HG03066 (cell line): ENCODE results near the gene SETD6.

Source experiments
- ATAC-seq: cut with Tn5 transposase; IDR thresholded peaks from one replicate; pipeline ENCODE4 v1.9.1; 2021; ENCODE audit warnings: low read depth; ENCODE audit not compliant: unreplicated experiment

SETD6 gene

DNA sequence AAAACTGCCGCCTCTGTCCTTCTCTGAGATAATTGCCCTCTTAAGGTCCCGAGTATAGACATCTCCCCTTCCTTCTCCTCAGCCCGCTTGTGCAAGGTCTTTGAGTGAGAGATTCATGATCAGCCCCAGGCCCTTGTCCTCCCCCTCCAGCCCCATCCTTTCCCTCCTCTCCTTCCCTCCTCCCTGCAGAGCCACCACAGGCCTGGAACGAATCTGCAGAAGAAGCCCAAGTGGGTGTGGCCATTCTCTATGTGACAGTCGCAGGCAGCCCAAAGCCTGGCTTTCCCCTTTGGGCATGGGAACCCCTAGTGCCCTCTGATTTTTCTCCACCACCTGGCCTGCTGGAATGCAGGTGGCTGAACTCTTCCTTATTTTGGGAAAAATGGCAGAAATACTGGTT lies 22.6 kb upstream of the SETD6 start:
- no peak for ATAC-seq

DNA sequence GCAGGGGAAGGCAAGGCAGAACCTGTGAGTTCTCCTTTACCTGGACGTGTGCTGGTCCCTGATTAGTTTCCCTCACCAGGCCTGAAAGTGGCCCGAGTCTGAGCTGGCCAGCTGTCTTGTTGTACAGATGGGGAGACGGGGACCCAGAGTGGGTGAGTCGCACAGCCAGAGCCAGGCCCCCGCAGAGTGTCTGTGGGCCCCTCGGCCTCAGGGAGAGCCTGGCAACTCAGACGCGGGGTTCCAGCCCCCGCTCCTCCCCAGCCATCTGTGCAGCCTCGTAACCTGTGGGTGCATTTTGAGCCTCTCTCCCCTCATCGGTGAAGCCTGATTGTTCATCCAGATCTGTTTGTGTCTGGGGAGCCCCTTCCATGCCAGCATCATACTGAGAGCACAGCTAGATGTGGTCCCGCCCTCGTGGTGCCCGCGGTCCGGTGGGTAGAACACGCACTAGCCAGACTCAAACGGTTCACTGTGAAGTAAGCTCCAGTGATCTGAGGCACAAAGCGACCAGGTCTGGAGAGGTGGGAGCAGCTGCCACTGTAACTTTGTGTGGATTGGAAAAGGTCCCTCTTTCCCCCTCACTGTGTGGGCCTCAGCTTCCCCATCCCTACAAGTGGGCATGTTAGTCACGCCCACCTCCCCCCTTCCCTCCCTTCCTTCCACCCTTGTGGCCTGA lies 21.4 kb upstream of the SETD6 start:
- no peak for ATAC-seq

DNA sequence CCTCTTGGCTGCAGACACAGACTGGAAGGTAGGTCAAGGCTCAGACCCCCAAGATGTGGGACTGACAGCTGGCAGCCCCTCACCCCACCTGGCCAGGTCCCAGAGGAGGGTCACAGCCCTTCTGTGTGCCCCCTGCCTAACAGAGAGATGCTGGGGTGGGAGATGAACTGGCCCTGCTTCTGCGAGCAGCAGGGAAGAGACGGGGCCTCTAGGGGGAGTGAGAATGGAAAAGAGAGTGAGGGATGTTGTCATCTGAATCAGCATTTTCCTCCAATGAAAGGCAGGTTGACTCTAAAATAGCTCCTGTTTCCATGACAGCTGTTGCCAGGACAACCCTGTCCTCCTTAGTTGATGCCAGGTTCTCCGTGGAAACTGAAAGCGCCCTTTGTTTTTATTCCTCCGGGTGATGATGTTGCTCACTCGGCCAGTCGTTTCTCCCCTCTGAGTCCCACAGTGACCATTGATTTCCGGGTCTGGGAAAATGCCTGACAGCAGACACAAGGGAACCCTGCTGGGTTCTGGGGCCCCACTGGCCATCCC lies 20.3 kb upstream of the SETD6 start:
- peak; percentile 50 for ATAC-seq

DNA sequence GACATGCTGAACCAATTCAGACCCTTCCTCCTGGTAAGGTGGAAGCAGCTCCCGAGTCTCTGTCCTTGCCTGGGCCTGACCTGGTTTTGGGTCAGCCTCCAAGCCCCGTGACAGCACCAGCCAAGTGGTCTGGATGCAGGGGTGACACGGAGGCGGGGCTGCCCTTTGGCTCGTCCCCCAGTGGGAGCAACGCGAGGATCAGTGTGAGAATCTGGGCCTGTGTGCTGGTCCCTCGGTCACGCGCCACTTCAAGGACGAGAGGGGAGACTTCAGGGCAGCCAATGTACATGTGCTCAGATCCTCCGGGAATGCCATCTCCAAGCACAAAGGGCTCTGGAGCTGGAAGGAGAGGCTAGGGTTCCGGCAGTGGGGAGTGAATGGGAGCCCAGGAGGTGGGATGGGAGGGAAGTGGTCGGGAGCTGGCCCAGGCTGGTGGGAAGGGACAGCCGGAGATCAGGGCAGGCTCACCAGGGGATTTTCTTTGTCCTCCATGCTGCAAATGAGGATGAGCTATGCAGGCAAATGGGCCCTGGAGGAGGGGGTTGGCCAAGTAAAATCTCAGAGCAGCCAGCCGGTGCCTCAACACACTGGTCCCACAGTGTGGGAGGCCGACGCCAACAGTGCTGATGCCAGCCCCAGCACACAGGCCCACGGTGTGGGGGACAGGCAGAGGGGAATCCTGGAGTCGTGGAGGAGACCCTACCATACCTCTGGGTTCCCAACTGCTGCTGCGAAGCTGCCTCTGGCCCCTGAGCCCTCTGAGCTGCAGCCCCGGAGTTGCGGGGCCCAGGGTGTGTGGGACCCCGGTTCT lies 19.6 kb upstream of the SETD6 start:
- no peak for ATAC-seq

DNA sequence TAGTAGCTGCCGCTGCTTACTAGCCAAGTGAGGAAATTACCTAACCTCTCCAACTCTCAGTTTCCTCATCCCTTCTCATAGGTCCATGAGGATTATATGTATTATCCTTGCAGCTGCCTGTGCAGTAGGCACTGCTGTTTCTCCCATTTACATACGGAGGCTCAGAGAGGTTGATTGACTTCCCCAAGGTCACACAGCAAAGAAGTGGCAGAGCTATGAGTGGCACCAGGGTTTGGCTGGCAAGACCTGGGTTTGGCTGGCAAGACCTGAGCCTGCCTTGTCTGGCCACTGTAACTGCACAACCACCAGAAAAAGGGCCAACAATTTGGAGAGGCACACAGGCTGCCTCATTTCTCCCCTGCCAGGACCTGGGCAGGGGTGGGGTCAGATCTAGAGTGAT lies 17.8 kb upstream of the SETD6 start:
- no peak for ATAC-seq

DNA sequence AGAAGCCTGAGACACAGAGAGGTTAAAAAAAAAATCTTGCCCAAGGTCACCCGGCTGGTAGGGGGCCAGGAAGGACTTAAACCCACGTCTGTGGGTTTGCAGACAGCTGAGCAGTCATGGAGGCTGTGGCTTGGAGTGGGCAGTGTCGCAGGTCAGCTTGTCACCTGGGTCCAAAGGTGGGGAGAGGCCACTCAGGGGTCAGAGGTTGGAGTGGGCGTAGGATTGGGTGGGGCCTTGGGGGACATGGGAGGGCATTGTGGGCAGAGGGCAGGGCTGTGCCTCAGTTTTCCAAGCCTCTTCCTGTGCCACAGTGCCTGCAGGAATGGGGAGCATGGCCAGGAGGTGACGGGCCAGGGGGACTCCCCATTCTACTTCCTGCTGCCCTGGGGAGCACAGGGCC lies 17.4 kb upstream of the SETD6 start:
- no peak for ATAC-seq

DNA sequence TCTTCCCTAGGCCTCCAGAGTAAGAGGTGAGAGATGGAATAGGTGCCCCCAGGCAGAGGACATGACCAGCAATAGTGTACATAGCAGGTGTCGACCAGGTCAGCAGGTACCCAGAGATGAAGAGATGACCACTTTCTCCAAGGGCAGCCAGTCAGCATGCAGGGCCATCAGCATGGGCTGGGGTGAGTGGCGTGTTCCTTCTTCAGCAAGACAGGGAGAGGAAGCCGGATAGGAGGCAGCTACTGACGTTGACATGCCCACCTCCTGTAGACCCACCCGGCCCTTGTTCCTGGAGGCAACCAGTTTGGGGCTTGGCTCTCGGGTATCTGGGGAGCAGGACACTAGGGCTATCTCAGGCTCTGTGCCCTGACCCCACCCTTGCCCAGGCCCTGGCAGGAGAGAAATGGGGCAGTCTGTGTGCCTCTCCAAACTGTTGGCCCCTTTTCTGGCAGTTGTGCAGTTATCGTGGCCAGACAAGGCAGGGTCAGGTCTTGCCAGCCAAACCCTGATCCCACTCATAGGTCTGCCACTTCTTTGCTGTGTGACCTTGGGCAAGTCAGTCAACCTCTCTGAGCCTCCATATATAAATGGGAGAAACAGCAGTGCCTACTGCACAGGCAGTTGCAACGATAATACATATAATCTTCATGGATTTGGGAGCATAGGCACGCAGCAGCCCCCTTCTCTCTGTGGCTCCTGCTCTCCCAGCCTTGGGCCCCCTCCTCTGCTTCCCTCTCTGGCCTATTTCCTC lies 16.8 kb upstream of the SETD6 start:
- ATAC-seq, result no peak

DNA sequence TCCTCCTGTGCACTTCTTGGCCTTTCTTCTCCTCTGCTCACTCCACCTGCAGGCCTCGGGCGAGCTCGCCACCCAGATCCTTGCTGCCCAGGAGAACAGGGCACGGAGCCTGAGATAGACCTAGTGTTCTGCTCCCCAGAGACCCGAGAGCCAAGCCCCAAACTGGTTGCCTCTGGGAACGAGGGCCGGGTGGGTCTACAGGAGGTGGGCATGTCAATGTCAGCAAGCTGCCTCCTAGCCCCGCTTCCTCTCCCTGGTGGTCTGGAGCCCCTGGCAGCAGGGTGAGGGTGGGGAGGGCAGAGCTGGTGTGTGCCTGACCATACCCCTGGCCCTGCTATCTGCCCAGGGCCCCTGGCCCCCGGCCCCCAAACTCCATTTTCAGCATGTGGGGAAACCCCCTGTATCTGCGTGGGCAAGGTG lies 16.2 kb upstream of the SETD6 start:
- no peak for ATAC-seq

DNA sequence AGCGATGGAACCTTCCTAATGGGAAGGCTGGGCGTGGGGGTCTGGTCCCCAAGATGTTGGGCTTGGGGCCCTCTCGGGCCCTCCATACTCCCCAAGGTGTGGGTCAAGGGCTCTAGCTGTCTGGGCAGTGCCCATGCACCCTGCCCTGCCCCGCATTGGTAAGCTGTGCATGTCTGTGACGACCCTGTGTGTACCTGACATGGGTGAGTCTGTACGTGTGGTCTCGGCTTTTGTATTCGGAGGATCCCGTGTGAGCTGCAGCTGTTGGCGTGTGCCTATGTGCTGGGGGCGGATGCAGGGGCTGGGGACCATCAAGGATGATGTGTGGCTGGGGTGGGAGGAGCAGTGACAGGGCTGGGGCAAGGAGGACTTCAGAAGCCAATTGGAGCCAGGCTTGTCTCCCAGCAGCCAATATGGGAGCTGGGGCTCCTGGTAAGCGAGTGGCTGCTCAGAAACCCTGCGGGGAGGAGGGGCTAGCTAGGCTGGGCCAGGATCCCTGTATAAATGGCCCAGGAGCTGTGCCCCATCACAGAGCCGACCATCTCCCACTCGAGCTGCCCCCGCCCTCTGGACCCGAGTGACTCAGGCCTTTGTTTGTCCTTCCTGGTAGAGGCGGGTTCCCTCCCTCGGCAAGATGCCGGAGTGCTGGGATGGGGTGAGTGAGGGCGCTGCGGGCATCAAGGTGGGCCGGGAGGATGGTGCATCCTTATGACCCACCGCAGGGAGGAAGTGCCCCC lies 15.5 kb upstream of the SETD6 start, which contains the start of gene NDRG4:
TSS of gene NDRG4 (plus strand) at position 529 of the 737 bp plus-strand sequence. CDS start at position 635, 106 bp downstream.
- no peak for ATAC-seq

DNA sequence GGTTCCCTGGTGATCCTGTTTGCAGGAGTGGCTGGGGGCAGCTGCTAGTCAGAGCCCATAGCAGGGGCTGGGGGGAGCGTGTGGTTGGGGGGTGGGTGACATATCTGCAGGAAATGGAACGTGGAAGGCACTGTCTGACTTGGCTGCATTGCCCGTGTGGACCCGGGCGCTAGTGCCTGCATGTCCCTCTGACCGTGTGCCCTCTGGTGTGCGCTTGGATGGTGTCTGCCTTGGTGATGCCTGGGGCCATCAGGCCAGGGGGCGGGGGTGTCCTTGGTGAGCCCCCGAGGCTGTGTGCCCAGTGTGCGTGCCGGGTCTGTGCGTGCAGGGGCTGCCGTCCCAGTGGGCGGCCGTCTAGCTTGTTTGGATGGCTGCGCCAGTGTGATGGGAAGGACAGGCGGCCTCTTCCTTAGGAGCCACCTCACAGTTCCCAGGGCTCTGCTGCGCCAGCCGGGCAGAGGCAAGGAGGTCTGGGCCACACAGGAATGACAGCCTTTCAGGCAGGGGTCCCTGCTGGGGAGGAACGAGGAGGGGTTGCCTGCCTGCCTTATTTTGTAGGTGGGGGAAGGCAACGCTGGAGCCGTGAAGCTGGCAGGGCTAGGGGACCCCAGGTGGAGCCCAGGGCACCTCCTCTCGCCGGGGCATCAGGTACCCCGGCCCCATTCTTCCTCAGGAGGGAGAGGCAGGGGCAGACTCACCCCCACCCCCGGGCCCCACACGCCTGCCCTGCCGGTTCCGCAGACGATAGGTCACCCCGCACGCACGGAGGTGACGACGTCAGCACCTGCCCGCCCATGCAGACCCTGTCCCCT lies 14.7 kb upstream of the SETD6 start:
- ATAC-seq, result no peak

DNA sequence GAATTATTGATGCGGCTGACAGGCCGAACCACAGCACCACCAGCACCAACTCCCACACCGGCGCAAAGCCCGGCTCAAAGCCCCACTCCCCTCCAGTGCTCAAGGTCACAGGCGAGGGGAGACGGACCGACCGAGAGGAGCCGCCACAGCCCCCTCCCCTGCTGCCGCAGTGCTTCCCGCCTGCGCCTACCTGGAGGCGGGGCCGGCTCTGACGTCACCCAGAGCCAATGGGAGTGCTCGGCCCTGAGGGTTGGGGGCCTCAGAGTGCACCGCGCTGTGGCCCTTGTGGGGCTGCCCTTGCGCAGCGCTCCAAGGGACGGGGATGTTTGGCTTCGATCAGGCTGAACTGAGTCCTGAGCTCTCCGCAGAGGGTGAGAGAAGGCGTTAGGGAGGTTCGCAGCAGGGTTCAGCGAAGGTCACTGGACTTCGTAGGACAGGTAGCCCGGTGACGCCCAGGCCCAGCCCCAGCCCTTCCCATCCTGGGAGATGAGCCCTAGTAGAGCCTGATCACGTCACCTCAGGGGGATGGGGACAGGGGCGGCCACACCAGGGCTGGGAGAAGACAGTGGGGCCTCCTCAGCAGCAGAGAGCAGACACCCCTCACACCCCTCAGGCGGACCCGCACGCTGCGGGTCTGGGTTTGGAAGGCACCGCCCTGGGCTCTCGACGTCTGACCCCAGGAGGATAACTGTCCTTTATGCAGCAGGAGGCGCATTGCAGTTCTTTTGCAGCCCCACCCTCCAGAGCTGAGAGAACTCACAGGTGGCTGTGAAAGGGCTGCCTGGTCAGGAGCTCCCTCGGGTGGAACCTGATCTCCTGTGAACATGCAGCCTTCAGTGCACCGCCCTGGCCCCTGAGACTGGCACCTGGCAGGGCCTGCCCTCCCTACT lies 13.8 kb upstream of the SETD6 start:
- ATAC-seq, result no peak

DNA sequence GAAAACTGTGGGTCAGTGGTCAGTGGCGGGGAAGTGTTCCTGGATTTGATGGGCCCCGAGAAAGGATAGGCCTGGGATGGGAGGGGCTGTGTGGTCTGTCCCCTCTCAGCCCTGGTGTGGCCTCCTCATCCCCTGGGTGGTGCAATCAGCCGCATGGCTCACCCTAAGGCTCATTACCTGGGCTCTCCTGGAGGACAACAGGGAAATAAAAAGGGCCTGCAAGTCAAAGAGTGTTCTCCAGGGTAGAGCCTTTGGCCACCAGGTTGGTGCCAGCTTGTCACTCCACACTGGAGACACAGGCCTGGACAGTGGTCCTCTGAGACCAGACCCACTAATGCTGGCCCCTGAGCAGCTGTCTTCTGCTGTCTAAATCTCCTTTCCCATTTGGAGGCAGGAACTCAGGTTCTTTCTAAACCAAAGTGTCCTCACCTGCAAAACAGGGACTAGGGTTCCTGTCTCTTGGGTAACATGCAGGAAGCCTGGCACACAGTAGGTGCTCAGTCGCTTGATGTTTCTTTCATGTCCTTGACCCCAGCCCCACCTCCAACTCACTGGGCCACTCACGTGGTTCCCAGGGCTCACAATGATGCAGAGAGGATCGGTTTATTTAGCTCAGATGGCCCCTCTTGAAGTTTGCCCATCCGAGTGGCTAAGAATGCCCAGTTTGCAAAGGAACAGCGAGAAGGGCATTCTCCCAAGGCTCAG lies 12.9 kb upstream of the SETD6 start:
- no peak for ATAC-seq

DNA sequence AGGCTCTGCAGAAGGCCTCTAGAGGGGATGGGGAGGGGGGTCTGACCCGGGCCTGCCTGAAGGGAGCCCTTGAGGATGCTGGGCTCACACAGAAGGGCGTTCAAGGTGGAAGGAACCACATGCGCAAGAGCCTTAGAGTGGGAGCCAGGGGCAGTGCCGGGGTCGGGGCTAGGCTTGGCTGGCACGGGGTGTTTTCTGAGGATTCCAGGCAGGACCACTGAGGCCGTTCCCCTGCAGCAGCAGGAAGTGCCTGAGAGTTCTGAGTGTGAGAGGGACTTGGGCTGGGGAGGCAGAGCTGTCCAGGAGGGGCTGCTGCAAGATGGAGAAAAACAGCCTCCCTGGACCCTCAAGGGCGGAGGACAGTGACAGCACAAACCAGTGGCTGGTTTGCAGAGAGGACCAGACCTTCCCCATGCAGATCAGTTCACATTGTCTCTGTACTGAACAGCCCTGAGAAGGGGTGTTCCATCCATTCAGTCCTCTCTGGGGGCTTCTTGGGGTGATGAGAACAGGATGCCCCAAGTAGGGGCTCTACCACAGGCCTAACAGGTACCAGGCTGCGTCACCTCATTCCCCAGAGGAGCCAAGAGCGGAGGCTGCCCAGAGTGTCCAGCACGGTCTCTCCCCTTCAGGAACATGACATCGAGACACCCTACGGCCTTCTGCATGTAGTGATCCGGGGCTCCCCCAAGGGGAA lies 12.0 kb upstream of the SETD6 start:
- no peak for ATAC-seq

DNA sequence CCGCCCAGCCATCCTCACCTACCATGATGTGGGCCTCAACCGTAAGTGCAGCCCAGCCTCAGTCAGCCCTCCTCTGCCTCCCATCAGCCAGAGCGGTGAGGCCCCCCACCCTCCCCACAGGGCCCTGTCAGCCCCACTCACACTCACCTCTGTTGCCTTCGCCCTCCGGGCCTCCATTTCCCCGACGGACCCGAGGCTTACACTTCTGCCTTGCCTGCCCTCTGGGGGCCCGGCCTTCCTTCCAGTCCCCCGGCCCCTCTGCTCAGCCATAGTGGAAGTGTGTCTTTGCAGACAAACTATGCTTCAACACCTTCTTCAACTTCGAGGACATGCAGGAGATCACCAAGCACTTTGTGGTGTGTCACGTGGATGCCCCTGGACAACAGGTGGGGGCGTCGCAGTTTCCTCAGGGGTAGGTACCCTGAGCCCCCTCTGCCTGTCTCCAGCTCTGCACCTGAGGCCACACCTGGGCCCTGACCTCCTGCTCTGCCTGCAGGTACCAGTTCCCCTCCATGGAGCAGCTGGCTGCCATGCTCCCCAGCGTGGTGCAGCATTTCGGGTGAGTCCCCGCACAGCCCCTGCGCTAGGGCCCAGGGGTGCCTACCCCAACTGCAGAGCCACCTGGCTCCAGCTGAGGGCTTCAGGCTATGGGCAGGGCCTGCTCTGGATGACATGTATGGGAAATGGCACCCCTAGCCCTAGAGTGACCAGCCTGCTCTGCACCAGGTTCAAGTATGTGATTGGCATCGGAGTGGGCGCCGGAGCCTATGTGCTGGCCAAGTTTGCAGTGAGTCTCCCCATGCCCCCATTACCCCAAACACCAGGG lies 11.2 kb upstream of the SETD6 start:
- ATAC-seq, result no peak

DNA sequence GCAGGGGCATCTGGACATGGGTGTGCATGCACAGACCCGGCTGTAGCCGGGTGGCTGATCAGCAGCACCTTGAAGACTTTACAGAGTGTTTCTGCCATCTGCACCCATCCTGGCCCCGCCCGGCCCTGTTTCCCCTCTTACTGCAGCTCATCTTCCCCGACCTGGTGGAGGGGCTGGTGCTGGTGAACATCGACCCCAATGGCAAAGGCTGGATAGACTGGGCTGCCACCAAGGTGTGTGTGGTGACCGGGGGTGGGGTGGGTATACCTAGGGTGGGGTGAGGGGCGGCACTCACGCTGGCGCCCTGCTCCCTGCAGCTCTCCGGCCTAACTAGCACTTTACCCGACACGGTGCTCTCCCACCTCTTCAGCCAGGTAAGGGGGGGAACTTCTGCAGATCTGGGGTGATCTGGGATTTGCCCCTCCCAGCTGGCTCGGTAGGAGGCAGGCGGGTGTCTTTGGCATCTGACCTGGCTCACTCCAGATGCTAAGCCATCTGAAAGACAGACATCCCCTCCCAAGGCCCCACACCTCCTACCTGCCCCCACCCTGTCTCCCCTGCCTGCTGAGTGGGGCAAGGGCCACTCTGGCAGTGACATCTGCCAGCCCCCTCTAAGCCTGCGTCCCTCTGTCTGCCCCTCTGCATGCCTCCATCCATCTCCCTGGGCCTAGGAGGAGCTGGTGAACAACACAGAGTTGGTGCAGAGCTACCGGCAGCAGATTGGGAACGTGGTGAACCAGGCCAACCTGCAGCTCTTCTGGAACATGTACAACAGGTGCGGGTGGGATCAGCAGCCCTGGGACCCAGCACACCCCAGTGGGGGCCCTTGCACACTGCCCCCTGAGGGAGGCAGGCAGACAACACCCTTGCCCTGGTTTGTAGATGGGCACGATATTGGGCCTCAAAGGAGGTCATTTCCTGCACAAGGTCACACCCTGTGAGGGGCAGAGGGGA lies 8.8 kb upstream of the SETD6 start:
- ATAC-seq, result no peak
